ENCODE data around the gene WDSUB1.

Gene WDSUB1

GRCh38 chr2:159225025-159226016 lies 61.2 kb downstream of the WDSUB1 start:
- in situ Hi-C loops (cut with MboI; ENCODE audit: low sequenced_read_pairs): no loop called here

DNA sequence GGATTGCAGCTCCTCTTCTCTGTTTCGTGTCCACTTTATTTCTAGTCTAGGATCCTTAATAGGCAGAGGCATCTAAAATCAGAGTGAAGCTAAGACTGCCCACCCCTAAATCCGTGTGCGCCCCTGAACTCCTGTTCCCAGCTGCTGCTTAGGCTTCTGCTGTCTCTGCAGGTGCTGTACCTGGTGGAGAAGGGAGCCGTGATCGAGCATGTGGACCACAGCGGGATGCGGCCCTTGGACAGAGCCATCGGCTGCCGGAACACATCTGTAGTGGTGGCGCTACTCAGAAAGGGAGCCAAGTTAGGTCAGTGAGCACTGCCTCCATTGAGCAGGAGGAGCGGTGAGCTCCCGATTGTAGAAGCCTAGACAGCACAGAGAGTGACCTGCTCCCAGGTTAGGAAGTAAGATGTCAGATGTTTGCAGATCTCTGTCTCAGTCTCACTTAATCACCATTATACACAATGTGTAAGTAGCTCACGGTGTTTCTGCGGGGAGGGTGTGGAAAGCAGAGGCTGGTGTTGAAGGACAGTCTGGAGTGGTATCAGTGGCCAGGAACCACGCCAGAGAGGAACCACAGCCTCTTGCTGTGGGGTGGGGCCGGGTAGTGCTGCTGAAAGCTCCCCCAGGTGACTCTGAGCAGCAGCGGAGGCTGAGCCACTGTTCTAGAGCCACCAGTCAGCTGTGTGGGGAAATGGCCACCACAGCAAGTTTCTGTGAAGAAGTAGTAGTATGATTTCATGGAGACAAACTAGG lies 62.3 kb downstream of the WDSUB1 start:
- in situ Hi-C loops (cut with MboI; ENCODE audit: low sequenced_read_pairs): no loop called here

- in situ Hi-C loops (cut with MboI; ENCODE audit: low sequenced_read_pairs): no loop called here
These were observed 67.0 kb downstream of the WDSUB1 start for GRCh38 chr2:159219394-159219998.

GRCh38 chr2:159218389-159218788 lies 68.1 kb downstream of the WDSUB1 start:
- in situ Hi-C loops (cut with MboI; ENCODE audit: low sequenced_read_pairs): no loop called here

GRCh38 chr2:159217676-159218075 lies 68.8 kb downstream of the WDSUB1 start:
- in situ Hi-C loops (cut with MboI; ENCODE audit: low sequenced_read_pairs): no loop called here

- in situ Hi-C loops (cut with MboI; ENCODE audit: low sequenced_read_pairs): no loop called here
These were observed 71.4 kb downstream of the WDSUB1 start for GRCh38 chr2:159215116-159215515.

GRCh38 chr2:159214325-159214865 lies 72.1 kb downstream of the WDSUB1 start:
- in situ Hi-C loops (cut with MboI; ENCODE audit: low sequenced_read_pairs): no loop called here

- in situ Hi-C loops (cut with MboI; ENCODE audit: low sequenced_read_pairs): no loop called here
These were observed 73.2 kb downstream of the WDSUB1 start for GRCh38 chr2:159213296-159213695.

DNA sequence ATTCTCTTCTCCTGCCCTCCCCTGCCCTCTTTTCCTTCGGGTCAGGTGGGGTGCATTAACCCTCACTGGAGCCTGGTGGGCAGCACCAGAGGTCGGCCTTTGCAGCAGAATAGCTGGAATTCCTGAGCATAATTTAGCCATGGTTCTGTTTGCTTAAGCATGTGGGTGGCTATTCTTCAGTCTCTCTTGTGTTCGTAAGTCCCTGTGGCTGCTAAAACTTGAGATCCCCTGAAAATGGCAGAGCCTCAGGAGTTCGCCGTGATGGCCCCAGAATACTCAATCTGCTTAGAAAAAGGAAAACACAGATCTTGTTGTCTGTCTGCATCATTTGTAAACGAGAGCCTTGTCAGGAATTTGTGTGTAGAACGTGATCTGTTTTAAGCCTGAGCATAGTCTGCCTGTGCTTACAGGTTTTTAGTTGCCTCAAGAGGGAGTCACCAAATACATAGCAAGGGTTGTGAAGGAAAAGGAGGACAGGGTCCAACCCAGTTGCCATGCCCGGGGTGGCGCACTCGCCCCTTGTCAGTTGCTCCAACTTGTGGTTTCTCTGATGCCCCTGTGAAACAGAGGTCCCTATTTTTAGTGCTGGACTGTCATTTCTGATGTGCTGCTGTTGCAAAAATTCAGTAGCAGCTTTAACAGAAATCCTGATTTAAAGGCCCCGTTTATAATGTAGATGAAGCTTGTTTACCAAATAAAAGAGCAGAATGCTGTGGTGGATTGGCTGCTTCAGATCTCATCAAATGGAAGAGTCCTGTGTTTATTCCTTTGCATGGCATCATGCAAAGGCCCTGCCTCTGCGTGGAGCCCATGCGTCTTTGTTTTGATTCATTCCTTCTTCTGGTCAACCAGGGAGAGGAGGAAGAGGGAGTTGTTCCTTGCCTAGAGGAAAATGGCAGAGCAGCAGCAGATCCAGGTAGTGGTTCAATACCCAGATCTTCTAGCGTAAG lies 74.8 kb downstream of the WDSUB1 start:
- in situ Hi-C loops (cut with MboI; ENCODE audit: low sequenced_read_pairs): no loop called here

GRCh38 chr2:159209341-159210306 lies 76.9 kb downstream of the WDSUB1 start:
- in situ Hi-C loops (cut with MboI; ENCODE audit: low sequenced_read_pairs): no loop called here

GRCh38 chr2:159208438-159208837 lies 78.1 kb downstream of the WDSUB1 start:
- in situ Hi-C loops (cut with MboI; ENCODE audit: low sequenced_read_pairs): no loop called here

DNA sequence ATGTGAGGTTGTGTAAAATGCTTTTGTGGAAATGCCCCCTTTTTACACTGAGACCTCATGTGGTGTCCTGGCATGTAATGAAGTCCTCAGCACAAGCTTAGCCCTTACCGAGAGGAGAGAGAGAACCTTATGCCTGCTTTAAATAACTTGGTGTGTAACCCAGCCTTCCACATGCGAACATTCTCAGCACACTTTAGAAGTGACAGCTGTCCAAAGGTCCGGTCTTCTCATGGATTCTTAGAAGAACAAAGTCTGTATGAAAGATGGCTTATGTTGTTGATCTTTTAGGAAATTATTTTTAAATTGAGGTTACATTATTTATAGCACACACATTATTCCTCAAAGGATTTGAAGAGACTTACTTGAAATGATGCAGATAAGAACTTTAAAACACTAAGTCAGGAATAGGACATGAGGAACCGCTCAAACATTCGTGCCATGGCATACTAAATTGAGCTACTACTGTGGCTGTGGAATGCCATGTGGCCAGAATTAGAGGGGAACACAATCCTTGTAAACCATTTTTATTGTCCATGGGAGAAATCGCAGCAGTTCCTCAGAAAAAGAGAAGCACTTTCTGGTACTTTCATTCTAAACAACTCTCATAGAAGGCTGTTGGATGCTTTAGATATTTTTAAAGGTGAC lies 79.6 kb downstream of the WDSUB1 start:
- in situ Hi-C loops (cut with MboI; ENCODE audit: low sequenced_read_pairs): no loop called here

- in situ Hi-C loops (cut with MboI; ENCODE audit: low sequenced_read_pairs): no loop called here
These were observed 81.9 kb downstream of the WDSUB1 start for GRCh38 chr2:159204381-159205144.

- in situ Hi-C loops (cut with MboI; ENCODE audit: low sequenced_read_pairs): no loop called here
These were observed 83.9 kb downstream of the WDSUB1 start for GRCh38 chr2:159202568-159203071.

GRCh38 chr2:159201360-159202063 lies 85.0 kb downstream of the WDSUB1 start:
- in situ Hi-C loops (cut with MboI; ENCODE audit: low sequenced_read_pairs): no loop called here

- in situ Hi-C loops (cut with MboI; ENCODE audit: low sequenced_read_pairs): no loop called here
These were observed 86.0 kb downstream of the WDSUB1 start for GRCh38 chr2:159200498-159200897.
